Endothelial cell of umbilical vein (primary cell): ENCODE measurements around the gene PRR36. TPM values are rescaled to one million over a fixed set of nuclear protein-coding genes. Genes with fewer than 3 reads are reported as not detected.

Experiments
- BruUV-seq: library from RNA; stranded (reverse); fragments of 400-500 nt; replicated peaks from 2 replicates; lab custom pipeline; 2021; lab: Mats Ljungman, UMichigan
- CTCF ChIA-PET: fragments of 300-600, 350-600 bp; sonication (Branson Sonifier 250); formaldehyde crosslinking; loops from one replicate; lab custom pipeline; 2021; ENCODE audit warnings: antibody characterized with exemption, inconsistent platforms; lab: Charles Lee
- POLR2A ChIA-PET: fragments of 300-600, 350-600 bp; sonication (Branson Sonifier 250); formaldehyde crosslinking; loops from one replicate; lab custom pipeline; 2021; ENCODE audit warnings: antibody characterized with exemption, inconsistent platforms; lab: Charles Lee
- DNase-seq: peaks from one replicate; pipeline ENCODE4 v3.0.0-alpha.2; 2011; ENCODE audit warnings: low read depth, low spot score
- FAIRE-seq: peaks from 2 replicates; lab custom pipeline; 2011; peaks lifted over from hg19 to GRCh38; lab: Jason Lieb, UNC
- H2AFZ ChIP-seq: 2 replicates; pipeline ENCODE4 v1.6.0; 2012; ENCODE audit warnings: low read depth, low read length, control low read depth, inconsistent platforms
- H3K27ac ChIP-seq: 2 replicates; pipeline ENCODE4 v1.5.1; 2011; ENCODE audit warnings: low read depth, mild to moderate bottlenecking, control low read depth, low read length, moderate library complexity; ENCODE audit not compliant: insufficient read depth
- H3K27me3 ChIP-seq, 2 experiments: 2 replicates each; pipeline versions ENCODE4 v1.6.0 to v1.6.1; 2011; ENCODE audit warnings: low read length in 2 of 2, mixed read lengths in 1 of 2; ENCODE audit not compliant: control insufficient read depth in 2 of 2, insufficient read depth in 2 of 2
- H3K36me3 ChIP-seq, 2 experiments: 2 replicates in 1 of 2; 3 replicates in 1 of 2; pipeline ENCODE4 v1.5.1; 2011; ENCODE audit warnings: low read length in 2 of 2, mild to moderate bottlenecking in 1 of 2, moderate library complexity in 1 of 2; ENCODE audit not compliant: control insufficient read depth in 2 of 2, insufficient read depth in 2 of 2; ENCODE audit errors: extremely low read depth in 1 of 2
- H3K4me1 ChIP-seq: 3 replicates; pipeline ENCODE4 v1.5.1; 2011; ENCODE audit warnings: mild to moderate bottlenecking, low read length; ENCODE audit not compliant: control insufficient read depth, insufficient read depth; ENCODE audit errors: extremely low read depth
- H3K4me2 ChIP-seq: 2 replicates; pipeline ENCODE4 v1.6.1; 2011; ENCODE audit warnings: low read length, control low read depth, mixed read lengths; ENCODE audit not compliant: insufficient read depth
- H3K4me3 ChIP-seq, 3 experiments: fragments of 200-600 bp in 1 of 3; sonication (generic), shearing (Covaris generic) in 1 of 3; replicated peaks in 1 of 3; 2 replicates each; pipeline ENCODE4 v1.5.1; 2011 to 2016; ENCODE audit warnings: control low read depth in 3 of 3, low read length in 3 of 3, mild to moderate bottlenecking in 2 of 3, inconsistent platforms in 1 of 3, low read depth in 1 of 3, moderate library complexity in 1 of 3; ENCODE audit not compliant: insufficient read depth in 1 of 3
- H3K79me2 ChIP-seq: 2 replicates; pipeline ENCODE4 v1.6.0; 2012; ENCODE audit warnings: low read length, inconsistent platforms; ENCODE audit not compliant: control insufficient read depth, insufficient read depth
- H3K9ac ChIP-seq: replicated peaks from 2 replicates; pipeline ENCODE3; 2011; ENCODE audit warnings: low read length, control low read depth; ENCODE audit not compliant: insufficient read depth; ENCODE audit errors: extremely low read depth
- H3K9me1 ChIP-seq: replicated peaks from 3 replicates; pipeline ENCODE4 v1.6.0; 2011; ENCODE audit warnings: mild to moderate bottlenecking, low read length; ENCODE audit not compliant: control insufficient read depth, insufficient read depth; ENCODE audit errors: extremely low read depth
- H3K9me3 ChIP-seq: replicated peaks from 2 replicates; pipeline ENCODE4 v1.5.1; 2012; ENCODE audit warnings: low read length, inconsistent platforms; ENCODE audit not compliant: control insufficient read depth, insufficient read depth
- H4K20me1 ChIP-seq: replicated peaks from 2 replicates; pipeline ENCODE3; 2011; ENCODE audit warnings: mild to moderate bottlenecking, low read length; ENCODE audit not compliant: control insufficient read depth, insufficient read depth; ENCODE audit errors: extremely low read depth
- CTCF ChIP-seq, 2 donors: IDR thresholded peaks; 1 replicate in 1 of 2; 2 replicates in 1 of 2; pipeline ENCODE4 v1.5.1; 2011; ENCODE audit warnings: low read length in 2 of 2, mild to moderate bottlenecking in 2 of 2, moderate library complexity in 2 of 2, control low read depth in 1 of 2, inconsistent platforms in 1 of 2, low read depth in 1 of 2; ENCODE audit not compliant: insufficient read depth in 1 of 2; ENCODE audit errors: extremely low read depth in 1 of 2
- EZH2 ChIP-seq: IDR thresholded peaks from 2 replicates; pipeline ENCODE4 v1.6.1; 2012; ENCODE audit warnings: borderline replicate concordance, low read depth, mild to moderate bottlenecking, moderate library complexity, low read length, inconsistent platforms; ENCODE audit not compliant: severe bottlenecking
- FOS ChIP-seq: IDR thresholded peaks from 2 replicates; pipeline ENCODE4 v1.6.1; 2011; ENCODE audit warnings: mild to moderate bottlenecking, low read length, moderate library complexity, borderline replicate concordance; ENCODE audit not compliant: insufficient read depth
- GATA2 ChIP-seq: IDR thresholded peaks from 2 replicates; pipeline ENCODE4 v1.7.0; 2011; ENCODE audit warnings: low read depth, mild to moderate bottlenecking, moderate library complexity, mixed read lengths, low read length; ENCODE audit not compliant: insufficient read length, insufficient read depth
- JUN ChIP-seq: IDR thresholded peaks from 2 replicates; pipeline ENCODE4 v1.6.1; 2011; ENCODE audit warnings: borderline replicate concordance, low read depth; ENCODE audit not compliant: insufficient read length, insufficient read depth
- MAX ChIP-seq: IDR thresholded peaks from 2 replicates; pipeline ENCODE4 v1.6.1; 2011; ENCODE audit not compliant: insufficient read depth, insufficient read length
- MYC ChIP-seq: IDR thresholded peaks from one replicate; pipeline ENCODE4 v1.6.1; 2011; ENCODE audit warnings: mild to moderate bottlenecking, low read depth, low read length
- POLR2A ChIP-seq: IDR thresholded peaks from 2 replicates; pipeline ENCODE4 v1.6.1; 2012; ENCODE audit warnings: low read depth, mild to moderate bottlenecking, control low read depth, low read length
- POLR2AphosphoS5 ChIP-seq: IDR thresholded peaks from 2 replicates; pipeline ENCODE4 v1.6.1; 2012; ENCODE audit warnings: low read depth, mild to moderate bottlenecking, control low read depth, low read length, moderate library complexity; ENCODE audit not compliant: insufficient read depth
- dilution Hi-C: fragments of 300-500 bp; cut with MboI; formaldehyde crosslinking; loops from one replicate; pipeline ENCODE4 v1.15.0; 2019; ENCODE audit warnings: low sequenced_read_pairs; ENCODE audit not compliant: extremely low pct_ligation_motif_present
- intact Hi-C: fragments of 100-400 bp; cut with micrococcal nuclease; formaldehyde crosslinking; loops from one replicate; pipeline ENCODE4 v1.10.0; 2022
- polyA plus RNA-seq, 4 experiments: library from polyadenylated mRNA; depleted of rRNA in 3 of 4; stranded (reverse) in 3 of 4; unstranded in 1 of 4; fragments of >200 nt; gene quantifications; 2 replicates each; pipeline versions ENCODE4 v1.2.1 to v1.2.3, GENCODE V29; 2011 to 2012; ENCODE audit warnings: missing spikeins in 1 of 4
- total RNA-seq: library from RNA; stranded (reverse); gene quantifications from 2 replicates; pipeline ENCODE4 v1.2.3, GENCODE V29; 2021

PRR36 gene
- total and polyA plus RNA-seq, 2 donors (not counting 3 experiments of a cell fraction or from before 2014, with no cell fraction given): not detected

GRCh38 chr19:7869910-7870511 is 4.2 kb downstream of the PRR36 start:
- DNase-seq (peak; percentile 33), FAIRE-seq (no peak)
- H3K4me2 ChIP-seq: peak overlapping the region; percentile 54
- H3K36me3 ChIP-seq: no peaks in the 10 kb centered on the region
- no peak overlapping the region for H3K4me3 ChIP-seq
- H3K27ac ChIP-seq: no peak overlapping the region
- peak overlapping the region; percentile 87 for H2AFZ ChIP-seq
- POLR2A ChIA-PET: interaction anchor here (0.6 kb wide), 1 partner anchor 477 kb away, joined by 8 read pairs; no protein-coding TSS in a partner anchor
- no peak overlapping the region for H3K9ac ChIP-seq
- H3K79me2 ChIP-seq: no peaks in the 10 kb centered on the region
- TF ChIP-seq POLR2AphosphoS5 (no peak), FOS (no peak), POLR2A (no peak), GATA2 (no peak), MYC (no peak), MAX (no peak), EZH2 (no peak), JUN (no peak), CTCF (IDR thresholded peaks at IDR 0.05; ENCODE audit: extremely low read depth in 1 of 2, insufficient read depth in 1 of 2, low read depth in 1 of 2, low read length in 2 of 2) (no peak)
- no peaks in the 10 kb centered on the region for H3K9me1 ChIP-seq
- peaks cover 7% of the 10 kb centered on the region for H3K4me1 ChIP-seq
- CTCF ChIA-PET: interaction anchor here (0.9 to 2.0 kb wide), 26 partner anchors 8 to 347 kb away, joined by 3 to 27 read pairs (median 6); partner anchors contain the start of genes LRRC8E, MAP2K7, MCOLN1 and SNAPC2
- dilution Hi-C loops: no loop called here
- H4K20me1 ChIP-seq: no peaks in the 10 kb centered on the region
- H3K27me3 ChIP-seq: peaks cover 18 to 24% of the 10 kb centered on the region in 2 experiments
- H3K9me3 ChIP-seq: no peaks in the 10 kb centered on the region
- intact Hi-C loops: loop anchor here (1.0 to 5.0 kb wide), 3 partner anchors 33 to 51 kb away; partner anchors contain the start of genes EVI5L, MAP2K7 and SNAPC2
- no TSS peak for BruUV-seq
